ACHN (cell line): ENCODE data around the gene ME3.
"Not testable (repeated sequence)": the region's sequence is repeated elsewhere in the genome, so short reads cannot be mapped to it uniquely, and the experiment has no call there.

ENCODE experiments used
- DNase-seq: peaks from one replicate; pipeline ENCODE4 v3.0.0-alpha.2; 2015
- in situ Hi-C: cut with HindIII; loops from 2 replicates; pipeline ENCODE4 v1.10.0; 2017; ENCODE audit warnings: low sequenced_read_pairs, low pct_ligation_motif_present, low pct_unique_long_range_greater_than_20kb

Gene ME3

GRCh38 chr11:86443415-86443814 lies 229.0 kb downstream of the ME3 start:
- in situ Hi-C loops: no loop called here
- DNase-seq: no peak

DNA sequence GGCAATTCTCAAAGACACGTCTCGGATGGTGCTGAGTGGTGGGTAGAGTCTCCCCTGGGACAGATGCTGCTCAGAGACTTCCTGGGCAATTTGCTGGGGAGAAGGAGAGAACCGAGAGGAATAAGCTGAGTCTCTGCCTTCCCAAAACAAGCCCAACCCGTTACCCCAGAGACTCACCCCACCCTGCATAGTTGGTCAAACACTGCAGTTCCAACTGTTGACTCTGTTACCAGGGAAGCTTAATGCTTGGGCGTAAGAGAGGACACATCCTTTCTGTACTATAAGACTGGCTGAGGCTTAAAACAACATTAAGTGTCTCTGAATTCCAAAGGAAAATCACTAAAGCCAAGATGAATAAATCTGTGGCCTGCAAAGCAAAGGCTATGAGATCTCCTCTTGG lies 229.6 kb downstream of the ME3 start:
- in situ Hi-C loops: no loop called here
- no peak for DNase-seq

DNA sequence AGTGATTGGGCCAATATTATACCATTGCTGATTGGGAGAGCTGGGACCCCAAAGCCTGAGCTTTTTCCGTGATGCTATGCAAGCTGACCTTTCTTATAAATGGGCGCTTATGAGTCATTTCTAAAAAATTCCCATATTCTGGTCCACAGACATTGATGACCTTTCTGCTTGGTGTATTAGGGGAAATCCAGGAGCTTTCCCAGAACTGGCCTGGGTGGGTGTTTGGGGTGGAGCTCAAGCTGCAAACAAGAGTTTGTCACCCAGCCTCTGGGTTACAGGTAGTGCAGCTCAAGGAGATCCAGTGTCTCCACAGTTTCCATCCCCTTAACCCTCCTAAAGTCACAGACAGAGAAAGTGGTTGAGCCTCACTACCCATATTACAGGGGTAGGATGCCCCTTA lies 230.0 kb downstream of the ME3 start:
- in situ Hi-C loops: no loop called here
- DNase-seq: no peak

- no peak for DNase-seq
- in situ Hi-C loops: no loop called here
Measured at GRCh38 chr11:86440843-86441242, 231.6 kb downstream of the ME3 start.

GRCh38 chr11:86440305-86440716 lies 232.1 kb downstream of the ME3 start:
- in situ Hi-C loops: no loop called here
- DNase-seq: no peak

DNA sequence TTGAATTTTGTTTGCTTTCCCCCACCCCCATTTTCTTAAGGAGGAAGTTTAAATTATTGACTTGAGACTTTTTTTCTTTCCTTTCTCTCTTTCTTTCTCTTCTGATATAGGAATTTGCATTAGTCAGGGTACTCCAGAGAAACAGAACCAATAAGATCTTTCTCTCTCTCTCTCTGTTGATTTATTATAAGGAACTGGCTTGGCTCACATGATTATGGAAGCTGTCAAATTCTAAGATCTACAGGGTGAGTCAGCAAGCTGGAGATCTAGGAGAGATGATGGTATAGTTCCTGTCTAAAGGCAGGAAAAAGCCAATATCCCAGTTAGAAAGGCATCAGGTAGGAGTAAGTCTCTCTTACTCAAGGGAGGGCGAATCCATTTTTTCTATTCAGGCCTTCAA lies 233.7 kb downstream of the ME3 start:
- in situ Hi-C loops: no loop called here
- DNase-seq: peak; percentile 30

- no peak for DNase-seq
- in situ Hi-C loops: no loop called here
Measured at GRCh38 chr11:86435711-86436110, 236.7 kb downstream of the ME3 start.

DNA sequence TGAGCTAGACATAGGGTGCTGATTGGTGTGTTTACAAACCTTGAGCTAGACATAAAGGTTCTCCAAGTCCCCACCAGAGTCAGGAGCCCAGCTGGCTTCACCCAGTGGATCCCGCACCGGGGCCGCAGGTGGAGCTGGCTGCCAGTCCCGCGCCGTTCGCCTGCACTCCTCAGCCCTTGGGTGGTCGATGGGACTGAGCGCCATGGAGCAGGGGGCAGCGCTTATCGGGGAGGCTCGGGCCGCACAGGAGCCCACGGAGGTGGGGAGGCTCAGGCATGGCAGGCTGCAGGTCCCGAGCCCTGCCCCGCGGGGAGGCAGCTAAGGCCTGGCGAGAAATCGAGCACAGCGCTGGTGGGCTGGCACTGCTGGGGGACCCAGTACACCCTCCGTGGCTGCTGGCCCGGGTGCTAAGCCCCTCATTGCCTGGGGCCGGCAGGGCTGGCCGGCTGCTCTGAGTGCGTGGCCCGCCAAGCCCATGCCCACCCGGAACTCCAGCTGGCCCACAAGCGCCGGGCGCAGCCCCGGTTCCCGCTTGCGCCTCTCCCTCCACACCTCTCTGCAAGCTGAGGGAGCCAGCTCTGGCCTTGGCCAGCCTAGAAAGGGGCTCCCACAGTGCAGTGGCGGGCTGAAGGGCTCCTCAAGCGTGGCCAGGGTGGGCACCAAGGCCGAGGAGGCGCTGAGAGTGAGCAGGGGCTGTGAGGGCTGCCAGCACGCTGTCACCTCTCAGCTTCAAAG lies 238.9 kb downstream of the ME3 start:
- in situ Hi-C loops, DNase-seq: not testable (repeated sequence)

GRCh38 chr11:86431258-86431657 lies 241.2 kb downstream of the ME3 start:
- in situ Hi-C loops: no loop called here
- DNase-seq: no peak

GRCh38 chr11:86427441-86427840 lies 245.0 kb downstream of the ME3 start:
- DNase-seq: no peak
- in situ Hi-C loops: no loop called here

- in situ Hi-C loops, DNase-seq: not testable (repeated sequence)
Measured at GRCh38 chr11:86423488-86423887, 248.9 kb downstream of the ME3 start.

GRCh38 chr11:86422371-86422770 lies 250.0 kb downstream of the ME3 start:
- DNase-seq: no peak
- in situ Hi-C loops: no loop called here

- in situ Hi-C loops: no loop called here
- DNase-seq: no peak
Measured at GRCh38 chr11:86421946-86422345, 250.5 kb downstream of the ME3 start.

GRCh38 chr11:86418917-86419316 lies 253.5 kb downstream of the ME3 start:
- peak; percentile 17 for DNase-seq
- in situ Hi-C loops: no loop called here

- no peak for DNase-seq
- in situ Hi-C loops: no loop called here
Measured at GRCh38 chr11:86418513-86418912, 253.9 kb downstream of the ME3 start.

GRCh38 chr11:86418106-86418505 lies 254.3 kb downstream of the ME3 start:
- in situ Hi-C loops: no loop called here
- DNase-seq: no peak

DNA sequence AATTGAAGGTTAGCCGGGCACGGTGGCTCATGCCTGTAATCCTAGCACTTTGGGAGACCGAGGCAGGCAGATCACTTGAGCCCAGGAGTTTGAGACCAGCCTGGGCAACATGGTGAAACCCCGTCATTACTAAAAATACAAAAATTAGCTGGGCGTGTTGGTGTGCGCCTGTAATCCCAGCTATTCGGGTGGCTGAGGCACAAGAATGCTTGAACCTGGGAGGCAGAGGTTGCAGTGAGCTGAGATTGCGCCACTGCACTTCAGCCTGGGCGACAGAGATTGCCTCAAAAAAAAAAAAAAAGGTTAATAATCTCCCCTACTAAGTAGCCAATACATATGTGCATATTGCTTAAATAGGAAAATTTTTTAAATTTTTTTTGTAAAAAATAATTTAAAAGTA lies 255.5 kb downstream of the ME3 start:
- DNase-seq, in situ Hi-C loops: not testable (repeated sequence)

DNA sequence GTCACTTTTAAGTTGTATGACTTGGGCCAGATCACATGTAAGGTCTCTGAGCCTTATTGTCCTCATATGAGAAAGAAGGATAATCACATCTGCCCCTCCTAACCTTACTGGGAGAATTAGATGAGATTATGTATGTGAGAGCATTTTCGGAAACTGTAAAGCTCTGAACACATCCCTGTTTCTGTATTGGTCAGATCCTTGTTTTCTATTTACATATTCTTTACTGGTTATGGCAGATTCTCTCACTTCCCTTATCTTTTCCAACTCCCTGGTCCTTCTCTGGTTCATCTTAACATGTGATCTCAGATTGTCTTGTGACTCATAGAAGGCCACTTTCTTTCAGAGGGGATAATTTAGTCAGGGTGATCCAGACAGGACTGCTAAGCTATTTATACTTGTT lies 255.9 kb downstream of the ME3 start:
- in situ Hi-C loops: no loop called here
- no peak for DNase-seq

DNA sequence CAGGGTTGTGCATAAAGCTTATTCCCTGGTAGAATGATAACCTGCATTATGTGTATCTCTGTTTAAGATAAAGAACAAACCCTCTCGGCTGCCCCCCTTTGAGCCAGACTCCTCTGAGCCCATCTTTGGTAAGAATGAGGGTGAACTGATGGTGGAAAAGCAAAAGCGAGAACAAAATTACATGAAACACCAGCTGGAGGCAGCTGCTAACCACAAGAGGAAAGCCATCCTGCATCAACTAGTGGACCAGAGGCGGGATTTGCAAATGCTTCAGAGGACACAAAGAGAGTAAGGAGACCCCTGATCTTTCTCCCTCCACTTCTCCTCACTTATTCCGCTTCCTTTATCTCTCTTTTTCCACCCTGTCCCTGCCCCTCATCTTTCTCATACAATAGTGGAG lies 257.4 kb downstream of the ME3 start:
- in situ Hi-C loops: no loop called here
- no peak for DNase-seq

GRCh38 chr11:86414032-86414431 lies 258.4 kb downstream of the ME3 start:
- DNase-seq: no peak
- in situ Hi-C loops: no loop called here

DNA sequence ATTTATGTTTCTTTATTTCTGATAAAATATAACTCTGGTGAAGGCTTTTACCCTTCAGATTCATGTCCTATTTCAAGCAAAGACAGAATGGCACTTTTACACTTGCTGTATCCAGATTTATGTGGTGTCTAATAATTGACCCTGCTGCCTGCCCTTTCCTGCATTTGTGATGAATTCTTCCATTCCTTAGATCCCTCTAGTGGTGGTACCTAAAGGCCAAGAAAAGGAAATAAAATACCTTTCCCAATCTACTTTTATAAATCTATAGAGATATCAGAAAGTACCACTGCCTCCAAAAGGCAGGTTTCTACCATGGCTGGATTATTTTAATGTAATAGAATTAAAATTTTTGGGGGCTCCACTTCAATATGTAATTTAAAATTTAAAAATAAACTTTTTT lies 263.6 kb downstream of the ME3 start:
- in situ Hi-C loops: no loop called here
- peak; percentile 10 for DNase-seq
